Pancreas (tissue), 10 donors: ENCODE measurements around the gene SLIT1. TPM values are rescaled to one million over a fixed set of nuclear protein-coding genes. Genes with fewer than 3 reads are reported as not detected.

ENCODE experiments used
- ATAC-seq, 4 donors: fragments of 200-7000 bp; cut with Tn5 transposase; one replicate each; pipeline versions ENCODE4 v1.8.0 to v1.9.1; 2020; ENCODE audit warnings: mild to moderate bottlenecking in 4 of 4, moderate library complexity in 4 of 4
- DNase-seq, 6 donors: peaks; one replicate each; pipeline ENCODE4 v3.0.0-alpha.2; 2020
- FAIRE-seq: peaks from 2 replicates; lab custom pipeline; 2012; peaks lifted over from hg19 to GRCh38; lab: Jason Lieb, UNC
- H3K27ac ChIP-seq, 4 donors: fragments of 200-600 bp; sonication (generic); 1 replicate in 3 of 4; 2 replicates in 1 of 4; pipeline versions ENCODE4 v1.5.0 to v1.8.0; 2020
- H3K27me3 ChIP-seq, 4 donors: fragments of 200-600 bp; one replicate each; pipeline ENCODE4 v1.8.0; 2021
- H3K36me3 ChIP-seq, 3 donors: fragments of 200-600 bp; sonication (generic) in 1 of 3; one replicate each; pipeline versions ENCODE4 v1.5.0 to v1.8.0; 2020 to 2021
- H3K4me1 ChIP-seq, 3 donors: fragments of 200-600 bp; one replicate each; pipeline ENCODE4 v1.8.0; 2021
- H3K4me3 ChIP-seq, 4 donors: fragments of 200-600 bp; sonication (generic) in 2 of 4; one replicate each; pipeline versions ENCODE4 v1.5.0 to v1.8.0; 2020 to 2021
- H3K9me3 ChIP-seq, 4 donors: fragments of 200-600 bp; one replicate each; pipeline ENCODE4 v1.8.0; 2021
- WGBS, 2 donors: extraction: QIAGEN DNeasy Blood & Tissue Kit; methylation state at CpG; one replicate each; pipeline ENCODE4 v1.1.7; 2013; 5-methylcytosine and 5-hydroxymethylcytosine counted together
- intact Hi-C, 3 donors: fragments of 100-400 bp; cut with DNase I; formaldehyde crosslinking; loops; one replicate each; pipeline versions ENCODE4 v1.11.1 to v1.14.2; 2022
- polyA plus RNA-seq, 2 donors: library from polyadenylated mRNA; stranded (reverse); fragments of 200-250 nt; gene quantifications; one replicate each; pipeline ENCODE4 v1.2.3, GENCODE V29; 2013
- total RNA-seq, 6 donors: library from RNA; stranded (reverse); fragmentation: NEBNext Ultra II Directional in 4 of 6; extraction: Animal tissue kit (Norgen Biotek cat#: 25700) in 4 of 6; gene quantifications; one replicate each; pipeline versions ENCODE4 v1.2.1 to v1.2.4, GENCODE V29; 2021 to 2023
- TF ChIP-seq, protein P1 (sequence below), 4 donors: fragments of 200-600 bp; sonication (generic) in 3 of 4; IDR thresholded peaks; one replicate each; pipeline versions ENCODE4 v1.5.0 to v1.8.0; 2021; ENCODE audit warnings: antibody characterized with exemption in 4 of 4
- donor health status: healthy with polysubstance abuse.
- donor health status: DM: no; HTN: no; CAD: no; lungs with moderate emphysema.
- donor health status: DM: no; HTN: no; CAD: no.
- donor health status: control.
- donor health status: control.
- donor health status: Bipolar disorder and iron deficiency.
- donor health status: DM: yes; HTN: yes; CAD: no.
- donor health status: DM: no; HTN: no; CAD: no.
- donor health status: DM: no; HTN: no; CAD: no.
- donor health status: DM: yes; HTN: yes; CAD: no.

The SLIT1 gene
- total and polyA plus RNA-seq, 8 donors, result 0.23 to 2.8 (median 0.89) TPM

DNA sequence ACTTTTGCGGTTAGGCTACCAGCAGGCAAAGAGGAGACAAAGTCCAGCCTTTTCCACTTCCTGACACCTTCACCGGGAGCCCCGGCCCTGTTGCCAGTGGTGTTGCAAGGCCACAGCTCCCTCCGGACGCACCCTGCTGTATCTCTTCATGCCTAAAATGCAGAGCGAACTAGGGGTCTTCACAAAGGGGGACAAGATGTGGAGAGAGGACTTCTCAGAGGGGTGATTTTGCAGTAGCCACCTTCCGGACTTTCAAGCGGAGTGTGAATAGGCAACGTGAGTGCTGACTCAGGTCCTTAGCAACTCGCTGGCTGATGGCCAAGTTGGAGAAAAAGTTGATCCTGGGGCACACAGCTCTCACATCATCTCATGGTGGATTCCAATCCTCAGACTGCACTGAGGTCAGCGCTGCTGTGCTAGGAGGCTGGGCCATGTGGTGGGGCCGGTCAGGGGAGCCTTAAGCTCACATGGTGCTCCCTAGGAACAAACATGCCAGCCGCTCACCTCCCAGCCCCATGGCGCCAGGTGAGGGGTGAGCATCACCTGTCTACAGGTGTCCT, 187.3 kb downstream of the SLIT1 start:
- no peaks in the 10 kb centered on the region for H3K9me3 ChIP-seq
- no peaks in the 10 kb centered on the region for H3K36me3 ChIP-seq
- no peaks in the 10 kb centered on the region for H3K4me1 ChIP-seq
- FAIRE-seq (no peak), ATAC-seq (no peak), DNase-seq (no peak)
- H3K4me3 ChIP-seq, result no peak overlapping the region
- no peaks in the 10 kb centered on the region for H3K27me3 ChIP-seq
- H3K27ac ChIP-seq, result no peak overlapping the region
- intact Hi-C loops, result no loop called here
- TF ChIP-seq, protein P1, sequence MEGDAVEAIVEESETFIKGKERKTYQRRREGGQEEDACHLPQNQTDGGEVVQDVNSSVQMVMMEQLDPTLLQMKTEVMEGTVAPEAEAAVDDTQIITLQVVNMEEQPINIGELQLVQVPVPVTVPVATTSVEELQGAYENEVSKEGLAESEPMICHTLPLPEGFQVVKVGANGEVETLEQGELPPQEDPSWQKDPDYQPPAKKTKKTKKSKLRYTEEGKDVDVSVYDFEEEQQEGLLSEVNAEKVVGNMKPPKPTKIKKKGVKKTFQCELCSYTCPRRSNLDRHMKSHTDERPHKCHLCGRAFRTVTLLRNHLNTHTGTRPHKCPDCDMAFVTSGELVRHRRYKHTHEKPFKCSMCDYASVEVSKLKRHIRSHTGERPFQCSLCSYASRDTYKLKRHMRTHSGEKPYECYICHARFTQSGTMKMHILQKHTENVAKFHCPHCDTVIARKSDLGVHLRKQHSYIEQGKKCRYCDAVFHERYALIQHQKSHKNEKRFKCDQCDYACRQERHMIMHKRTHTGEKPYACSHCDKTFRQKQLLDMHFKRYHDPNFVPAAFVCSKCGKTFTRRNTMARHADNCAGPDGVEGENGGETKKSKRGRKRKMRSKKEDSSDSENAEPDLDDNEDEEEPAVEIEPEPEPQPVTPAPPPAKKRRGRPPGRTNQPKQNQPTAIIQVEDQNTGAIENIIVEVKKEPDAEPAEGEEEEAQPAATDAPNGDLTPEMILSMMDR (IDR thresholded peaks at IDR 0.05), result no peak
- WGBS, 2 donors, result 79 to 86% methylated on average over 14 of the region's 14 CpGs

DNA sequence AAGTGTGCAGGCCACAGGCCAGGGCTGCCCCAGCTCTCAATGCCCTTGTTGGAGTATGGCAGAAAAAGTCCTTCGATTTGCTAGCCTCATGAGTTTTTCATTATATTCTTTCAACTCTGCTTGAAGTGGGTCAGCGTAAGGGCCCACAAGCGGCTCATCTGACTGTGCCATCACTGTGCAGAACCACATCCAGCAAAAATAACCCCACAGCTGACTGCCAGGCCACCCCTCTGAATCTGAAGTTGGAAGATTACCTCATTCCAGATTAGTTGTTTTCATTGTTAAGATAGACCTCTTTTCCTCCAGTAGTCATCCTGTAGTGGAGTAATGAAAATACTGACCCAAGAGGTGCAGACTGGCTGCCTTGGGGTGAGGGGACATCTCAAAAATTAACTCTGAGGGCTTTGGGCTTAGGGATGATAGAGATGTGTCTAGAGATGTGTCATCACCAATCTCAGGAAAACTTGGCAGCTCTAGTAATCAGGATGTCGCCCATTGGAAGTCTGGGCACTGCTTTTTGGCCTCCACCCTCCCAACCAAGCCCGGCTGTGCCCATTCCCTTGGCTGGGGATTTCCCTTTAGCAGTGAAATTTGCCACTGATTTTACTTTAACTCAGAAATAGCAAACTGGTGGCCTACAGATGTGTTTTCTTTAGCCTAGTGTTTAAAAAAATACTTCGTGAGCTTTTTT, 189.3 kb downstream of the SLIT1 start:
- 88 to 91% methylated on average over 6 of the region's 6 CpGs for WGBS, 2 donors
- no peak for ATAC-seq
- Histone ChIP-seq H3K4me1 (no peaks in the 10 kb centered on the region), H3K27ac (no peak overlapping the region), H3K27me3 (no peaks in the 10 kb centered on the region), H3K4me3 (no peak overlapping the region), H3K9me3 (no peaks in the 10 kb centered on the region), H3K36me3 (no peaks in the 10 kb centered on the region)
- DNase-seq, result no peak
- TF ChIP-seq, protein P1 (IDR thresholded peaks at IDR 0.05), result no peak
- FAIRE-seq, result no peak
- intact Hi-C loops, result no loop called here

DNA sequence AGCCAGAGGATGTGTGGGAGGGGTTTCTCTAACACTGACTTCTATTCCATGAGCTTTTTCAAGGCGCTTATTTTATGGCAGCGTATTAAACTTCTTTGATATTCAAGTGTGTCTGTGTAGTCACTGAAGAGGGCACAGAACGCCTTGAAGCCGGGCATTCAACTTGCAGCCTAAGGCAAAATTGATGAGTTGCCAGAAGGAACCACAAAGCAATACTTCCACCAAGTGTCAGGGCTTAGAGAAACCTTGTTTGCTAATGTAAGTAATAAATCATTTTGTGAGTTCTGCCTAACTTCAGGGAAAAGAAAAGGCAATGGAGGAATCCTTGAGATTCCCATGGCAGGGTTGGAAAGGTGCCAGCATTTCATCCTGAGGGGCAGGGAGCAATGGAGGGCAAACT, 189.9 kb downstream of the SLIT1 start:
- Histone ChIP-seq H3K36me3 (no peaks in the 10 kb centered on the region), H3K27me3 (no peaks in the 10 kb centered on the region), H3K9me3 (no peaks in the 10 kb centered on the region), H3K4me1 (no peaks in the 10 kb centered on the region), H3K4me3 (no peak overlapping the region), H3K27ac (no peak overlapping the region)
- no peak for ATAC-seq
- TF ChIP-seq, protein P1 (IDR thresholded peaks at IDR 0.05), result no peak
- intact Hi-C loops, result no loop called here
- 88 to 89% methylated on average over 4 of the region's 4 CpGs for WGBS, 2 donors
- DNase-seq, result no peak
- FAIRE-seq, result no peak

DNA sequence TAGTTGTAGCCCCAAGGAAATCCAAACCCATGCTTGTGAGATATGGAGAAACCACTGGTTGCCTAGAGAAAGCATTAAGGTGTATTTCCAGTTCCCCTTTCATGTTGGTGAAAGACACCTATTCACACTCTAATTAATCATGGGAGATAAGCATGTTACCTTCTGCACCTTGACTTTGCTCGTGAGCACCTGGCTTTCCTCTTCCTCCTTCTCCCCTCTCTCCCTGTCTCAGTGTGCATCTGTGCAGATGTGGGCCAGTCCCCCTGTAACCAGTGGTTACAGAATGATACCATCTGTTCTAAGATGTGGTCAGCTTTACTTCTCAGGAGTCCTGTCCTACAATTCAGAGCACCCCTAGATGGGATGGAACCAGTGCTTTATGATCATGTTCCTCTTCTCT, 193.0 kb downstream of the SLIT1 start:
- ATAC-seq (no peak), FAIRE-seq (no peak), DNase-seq (no peak)
- H3K4me1 ChIP-seq, result no peaks in the 10 kb centered on the region
- WGBS, 2 donors, result 57 to 76% methylated on average over 1 of the region's 1 CpG
- intact Hi-C loops, result no loop called here
- no peaks in the 10 kb centered on the region for H3K36me3 ChIP-seq
- H3K27ac ChIP-seq, result no peak overlapping the region
- no peaks in the 10 kb centered on the region for H3K9me3 ChIP-seq
- H3K27me3 ChIP-seq, result no peaks in the 10 kb centered on the region
- TF ChIP-seq, protein P1 (IDR thresholded peaks at IDR 0.05), result no peak
- no peak overlapping the region for H3K4me3 ChIP-seq

DNA sequence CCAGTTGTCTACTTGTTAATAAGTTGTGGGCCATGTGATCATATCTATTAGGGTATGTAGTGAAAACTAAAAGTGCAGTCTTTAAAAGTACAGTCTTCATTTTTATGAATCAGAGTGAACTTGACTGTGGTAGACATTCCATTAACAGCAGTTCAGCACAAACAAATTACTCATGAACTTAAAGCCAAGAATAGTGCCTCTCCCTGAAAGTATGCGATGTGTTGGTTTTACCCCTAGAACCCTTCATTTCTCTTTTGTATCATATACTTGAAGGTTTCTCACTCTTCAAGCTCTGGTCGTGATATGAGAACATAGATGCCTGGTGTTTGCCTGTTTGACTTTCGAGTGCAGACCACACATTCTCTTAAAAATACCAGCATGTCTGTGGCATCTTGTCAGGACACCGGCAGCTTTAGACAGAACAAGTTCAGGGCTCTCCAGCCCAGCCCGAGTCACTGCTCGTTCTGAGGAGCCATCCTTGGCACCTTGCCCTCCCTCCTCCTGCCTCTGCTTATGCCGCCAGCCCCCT, 194.4 kb downstream of the SLIT1 start:
- intact Hi-C loops, result no loop called here
- TF ChIP-seq, protein P1 (IDR thresholded peaks at IDR 0.05), result no peak
- Histone ChIP-seq H3K36me3 (no peaks in the 10 kb centered on the region), H3K9me3 (no peaks in the 10 kb centered on the region), H3K27me3 (no peaks in the 10 kb centered on the region), H3K27ac (no peak overlapping the region), H3K4me3 (no peak overlapping the region), H3K4me1 (no peaks in the 10 kb centered on the region)
- FAIRE-seq, result no peak
- no peak for ATAC-seq
- DNase-seq, result no peak
- WGBS, 2 donors, result 85 to 88% methylated on average over 7 of the region's 7 CpGs
